Measurements from ENCODE around the gene CPED1.

GRCh38 chr7:121302214-121302745, 313.8 kb downstream of the CPED1 start:
- TF ChIP-seq SIN3A (IDR thresholded peaks at IDR 0.05; ENCODE audit: borderline replicate concordance, insufficient read depth, low read length) (no peak), POLR2AphosphoS5 (IDR thresholded peaks at IDR 0.05; ENCODE audit: low read depth, low read length) (no peak), REST (IDR thresholded peaks at IDR 0.05; ENCODE audit: insufficient read depth in 1 of 2, low read depth in 2 of 2, low read length in 2 of 2) (no peak)
